Measurements from ENCODE around the gene NXPH4.

The NXPH4 gene

DNA sequence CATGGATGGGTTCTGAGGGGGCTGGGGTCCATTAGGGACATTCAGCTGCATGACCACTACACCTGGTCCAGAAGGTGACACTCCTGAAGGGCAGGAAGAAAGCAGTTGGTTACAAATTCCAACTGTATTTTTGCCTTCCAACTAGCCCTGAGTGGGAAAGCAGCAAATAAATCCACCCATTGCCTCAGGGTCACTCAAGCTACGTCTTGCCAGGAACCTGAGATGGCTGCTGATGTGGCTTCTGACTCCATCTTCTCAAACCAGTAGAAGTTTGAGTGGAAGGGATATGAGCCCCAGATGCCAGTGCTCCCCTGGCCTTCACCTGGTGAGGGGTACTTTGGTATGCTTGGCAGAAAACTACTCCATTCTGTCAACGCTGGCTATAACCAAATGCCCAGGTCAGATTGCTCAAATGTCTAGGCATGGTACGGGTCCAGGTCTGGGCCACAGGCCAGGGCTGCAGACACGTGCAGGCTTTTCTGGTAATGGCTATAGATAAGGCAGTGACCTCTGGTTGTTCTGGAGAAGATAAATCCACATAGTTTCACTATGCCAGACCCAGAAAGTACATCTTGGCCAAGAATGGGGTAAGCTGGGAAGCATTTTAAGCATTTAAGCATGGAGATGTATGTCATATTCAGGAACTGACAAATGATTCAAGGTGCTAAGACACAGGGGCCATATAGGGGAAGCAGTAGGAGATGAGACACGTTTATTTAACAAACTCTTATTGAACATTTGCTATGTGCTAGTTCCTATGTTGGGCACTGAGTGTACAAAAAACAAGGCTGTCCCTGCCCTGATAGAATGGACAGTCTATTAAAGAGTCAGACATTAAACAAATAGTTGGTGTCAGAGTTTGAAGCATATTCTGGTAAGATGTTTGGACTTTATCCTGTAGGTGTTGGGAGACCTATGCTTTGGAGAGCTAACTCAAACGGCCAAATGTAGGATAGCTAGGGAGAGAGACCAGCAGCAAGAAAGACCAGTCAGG is 42.7 kb downstream of the NXPH4 start:
- ChIA-PET POLR2A (ENCODE audit: low non-redundant PET) (no interaction called here), CTCF (no interaction called here)
- DNase-seq (ENCODE audit: low spot score): no peak
- no peak overlapping the region for H3K27ac ChIP-seq
- TF ChIP-seq, protein P1, sequence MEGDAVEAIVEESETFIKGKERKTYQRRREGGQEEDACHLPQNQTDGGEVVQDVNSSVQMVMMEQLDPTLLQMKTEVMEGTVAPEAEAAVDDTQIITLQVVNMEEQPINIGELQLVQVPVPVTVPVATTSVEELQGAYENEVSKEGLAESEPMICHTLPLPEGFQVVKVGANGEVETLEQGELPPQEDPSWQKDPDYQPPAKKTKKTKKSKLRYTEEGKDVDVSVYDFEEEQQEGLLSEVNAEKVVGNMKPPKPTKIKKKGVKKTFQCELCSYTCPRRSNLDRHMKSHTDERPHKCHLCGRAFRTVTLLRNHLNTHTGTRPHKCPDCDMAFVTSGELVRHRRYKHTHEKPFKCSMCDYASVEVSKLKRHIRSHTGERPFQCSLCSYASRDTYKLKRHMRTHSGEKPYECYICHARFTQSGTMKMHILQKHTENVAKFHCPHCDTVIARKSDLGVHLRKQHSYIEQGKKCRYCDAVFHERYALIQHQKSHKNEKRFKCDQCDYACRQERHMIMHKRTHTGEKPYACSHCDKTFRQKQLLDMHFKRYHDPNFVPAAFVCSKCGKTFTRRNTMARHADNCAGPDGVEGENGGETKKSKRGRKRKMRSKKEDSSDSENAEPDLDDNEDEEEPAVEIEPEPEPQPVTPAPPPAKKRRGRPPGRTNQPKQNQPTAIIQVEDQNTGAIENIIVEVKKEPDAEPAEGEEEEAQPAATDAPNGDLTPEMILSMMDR (conservative IDR thresholded peaks at IDR 0.05; ENCODE audit: low read depth): no peak

DNA sequence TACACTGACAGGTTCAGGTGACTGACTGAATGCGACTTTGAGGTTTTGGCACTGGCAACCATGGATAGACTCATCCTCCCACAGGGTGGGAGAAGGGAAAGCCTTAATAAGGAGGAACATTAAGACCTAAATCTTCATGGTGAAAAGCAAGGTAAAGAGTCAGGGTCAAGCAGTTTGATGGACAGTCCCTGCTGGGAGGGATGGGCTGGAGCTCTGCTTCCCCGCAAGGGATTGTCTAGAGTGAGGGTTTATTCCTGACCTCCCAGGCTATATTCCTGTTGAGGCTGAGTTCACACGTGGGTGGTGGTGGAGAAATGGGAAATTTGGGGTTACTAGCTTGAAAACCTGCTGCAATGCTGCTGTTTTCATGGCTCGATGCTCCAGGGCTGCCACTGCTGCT is 43.8 kb downstream of the NXPH4 start:
- CTCF ChIA-PET: no interaction called here

DNA sequence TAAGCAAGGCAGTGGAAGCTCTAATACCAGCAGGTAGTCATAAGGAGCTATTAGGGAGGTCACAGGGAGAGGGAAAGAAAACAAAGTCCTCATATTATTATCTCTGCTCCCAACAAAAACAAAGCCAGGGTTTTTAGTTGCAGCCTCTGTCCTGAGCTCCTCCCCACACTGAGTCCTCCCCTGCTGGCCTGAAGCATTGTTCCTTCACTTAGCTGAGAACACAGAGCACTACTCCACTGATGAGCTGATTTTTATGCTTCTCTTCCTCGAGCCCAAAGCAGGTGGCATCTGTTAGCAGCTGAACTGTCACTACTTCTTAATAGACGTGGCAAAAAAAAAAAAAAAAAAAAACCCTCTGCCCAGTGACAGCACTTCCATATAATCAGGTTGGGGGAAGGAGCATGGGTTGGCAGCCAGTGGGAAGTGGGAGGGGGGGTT is 44.9 kb downstream of the NXPH4 start:
- TF ChIP-seq, protein P1 (conservative IDR thresholded peaks at IDR 0.05; ENCODE audit: low read depth): no peak
- DNase-seq (ENCODE audit: low spot score): no peak
- no peak overlapping the region for H3K27ac ChIP-seq
- CTCF ChIA-PET: interaction anchor here (0.6 to 1.3 kb wide), 4 partner anchors 16 to 201 kb away, joined by 3 to 5 read pairs (median 4); no protein-coding TSS in a partner anchor
- POLR2A ChIA-PET (ENCODE audit: low non-redundant PET): interaction anchor here (0.7 kb wide), 1 partner anchor 353 kb away, joined by 7 read pairs; no protein-coding TSS in a partner anchor

More for the DNA sequence above, 43.8 kb downstream of the NXPH4 start:
- TF ChIP-seq, protein P1 (conservative IDR thresholded peaks at IDR 0.05; ENCODE audit: low read depth): no peak
- no peak overlapping the region for H3K27ac ChIP-seq
- DNase-seq (ENCODE audit: low spot score): no peak
- POLR2A ChIA-PET (ENCODE audit: low non-redundant PET): no interaction called here

DNA sequence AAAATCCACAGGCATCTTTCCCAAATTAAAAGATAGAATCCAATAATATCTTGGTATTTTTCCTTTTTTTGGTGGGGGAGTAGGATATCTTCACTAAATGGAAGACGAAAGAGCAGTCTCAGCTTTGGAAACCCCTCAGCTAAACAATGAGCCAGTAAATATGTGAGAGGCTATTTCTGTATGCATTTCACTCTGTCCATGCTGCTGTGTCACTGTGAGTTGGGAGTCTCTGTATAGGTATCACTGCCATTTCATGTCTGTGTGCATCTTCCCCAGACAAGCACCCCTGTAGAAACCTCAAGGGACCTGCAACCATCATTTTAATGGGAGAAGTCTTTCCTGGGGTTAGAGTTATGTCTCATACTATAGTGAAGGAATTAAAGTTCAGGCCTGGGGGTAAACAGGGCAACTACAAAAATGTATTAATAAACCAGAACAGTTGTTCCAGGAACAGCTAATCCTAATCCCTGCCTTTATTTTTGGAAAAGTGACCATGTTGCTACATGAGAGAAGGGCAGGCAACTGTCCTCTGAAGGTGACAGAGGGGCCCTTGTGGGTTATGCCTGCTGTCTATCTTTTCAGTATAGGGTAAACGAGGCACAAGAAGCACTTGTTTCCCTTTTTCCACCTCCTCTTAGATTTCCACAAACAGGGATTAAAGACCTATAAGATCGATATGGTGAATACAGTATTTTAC is 45.7 kb downstream of the NXPH4 start:
- ChIA-PET POLR2A (ENCODE audit: low non-redundant PET) (no interaction called here), CTCF (interaction anchor here (0.8 to 1.3 kb wide), 3 partner anchors 15 to 200 kb away, joined by 3 to 5 read pairs (median 4); no protein-coding TSS in a partner anchor)
- no peak overlapping the region for H3K27ac ChIP-seq
- TF ChIP-seq, protein P1 (conservative IDR thresholded peaks at IDR 0.05; ENCODE audit: low read depth): no peak
- no peak for DNase-seq (ENCODE audit: low spot score)

DNA sequence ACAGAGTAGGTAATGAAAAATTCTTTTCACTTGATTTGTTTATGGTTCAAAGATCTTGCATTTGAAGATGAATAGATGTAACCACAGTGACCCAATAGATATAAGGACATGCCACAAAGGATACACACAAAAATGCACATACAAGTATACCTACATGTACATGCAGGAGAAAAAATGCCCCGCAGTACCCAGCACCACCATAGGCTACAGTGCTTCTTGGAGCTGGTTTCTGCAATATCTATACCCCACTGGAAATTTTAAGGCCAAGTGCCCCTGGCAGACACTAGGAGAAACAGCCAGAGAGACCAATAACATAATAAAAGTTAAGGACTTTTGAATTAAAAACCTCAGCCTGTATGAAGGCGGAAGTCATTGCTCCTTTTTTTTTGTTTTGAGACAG is 46.5 kb downstream of the NXPH4 start:
- POLR2A ChIA-PET (ENCODE audit: low non-redundant PET): no interaction called here
- TF ChIP-seq, protein P1 (conservative IDR thresholded peaks at IDR 0.05; ENCODE audit: low read depth): no peak
- CTCF ChIA-PET: no interaction called here

DNA sequence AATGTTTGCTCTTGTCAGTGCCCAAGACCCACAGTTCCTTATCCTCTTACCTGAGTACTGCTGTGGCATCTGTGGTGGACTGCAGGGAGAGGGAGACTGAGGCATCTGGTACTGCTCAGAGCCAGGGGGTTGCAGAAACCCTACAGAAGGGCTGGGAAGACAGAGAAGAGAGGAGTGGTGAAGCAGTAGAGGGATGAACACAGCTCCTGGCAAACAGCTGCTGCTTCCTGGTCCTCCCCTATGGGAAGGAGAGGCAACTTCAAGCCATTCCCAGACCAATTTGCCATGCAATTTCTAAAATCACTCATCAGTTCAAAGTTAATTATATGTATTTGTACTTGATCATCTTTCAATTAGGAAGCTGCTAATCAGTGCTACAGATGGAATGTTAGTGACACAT is 50.1 kb downstream of the NXPH4 start:
- no peak for DNase-seq (ENCODE audit: low spot score)
- H3K27ac ChIP-seq: no peak overlapping the region
- TF ChIP-seq, protein P1 (conservative IDR thresholded peaks at IDR 0.05; ENCODE audit: low read depth): no peak
- ChIA-PET POLR2A (ENCODE audit: low non-redundant PET) (no interaction called here), CTCF (interaction anchor here (0.6 kb wide), 1 partner anchor 162 kb away, joined by 3 read pairs; no protein-coding TSS in a partner anchor)

More for the DNA sequence above, 46.5 kb downstream of the NXPH4 start:
- no peak overlapping the region for H3K27ac ChIP-seq
- no peak for DNase-seq (ENCODE audit: low spot score)
